Endodermal cell (in vitro differentiated cells): ENCODE data around the gene FHL1. TPM values are rescaled to one million over a fixed set of nuclear protein-coding genes. Genes with fewer than 3 reads are reported as not detected.

Experiments
- DNase-seq: peaks from one replicate; pipeline ENCODE4 v3.0.0-alpha.2; 2017
- H3K27ac ChIP-seq: 2 replicates; pipeline ENCODE4 v1.5.1; 2013; ENCODE audit warnings: mild to moderate bottlenecking, low read depth, low read length, moderate library complexity
- H3K27me3 ChIP-seq: 2 replicates; pipeline ENCODE4 v1.6.1; 2013; ENCODE audit warnings: mild to moderate bottlenecking, low read length, moderate library complexity; ENCODE audit not compliant: insufficient read depth, control insufficient read depth, poor library complexity, severe bottlenecking
- H3K36me3 ChIP-seq: 2 replicates; pipeline ENCODE4 v1.7.0; 2013; ENCODE audit warnings: mild to moderate bottlenecking, low read length, moderate library complexity; ENCODE audit not compliant: control insufficient read depth, insufficient read depth
- H3K4me1 ChIP-seq: one replicate; pipeline ENCODE4 v1.7.0; 2013; ENCODE audit warnings: low read length; ENCODE audit not compliant: control insufficient read depth, insufficient read depth
- H3K4me3 ChIP-seq: 2 replicates; pipeline ENCODE4 v1.5.1; 2013; ENCODE audit warnings: mild to moderate bottlenecking, low read length, moderate library complexity
- H3K9ac ChIP-seq: 2 replicates; pipeline ENCODE4 v1.6.1; 2013; ENCODE audit warnings: mild to moderate bottlenecking, low read length, moderate library complexity; ENCODE audit not compliant: poor library complexity, severe bottlenecking; ENCODE audit errors: extremely low read depth
- H3K9me3 ChIP-seq: 2 replicates; pipeline ENCODE4 v1.6.1; 2013; ENCODE audit warnings: mild to moderate bottlenecking, low read length, moderate library complexity; ENCODE audit not compliant: control insufficient read depth
- H3K27ac Mint-ChIP-seq: 2 replicates; pipeline ENCODE4 v1.8.0; 2020; ENCODE audit warnings: mixed read lengths
- H3K27me3 Mint-ChIP-seq: 2 replicates; pipeline ENCODE4 v1.8.0; 2021; ENCODE audit warnings: mild to moderate bottlenecking, mixed read lengths; ENCODE audit not compliant: insufficient read depth
- H3K36me3 Mint-ChIP-seq: 2 replicates; pipeline ENCODE4 v1.8.0; 2020; ENCODE audit warnings: low read depth, mixed read lengths
- H3K4me1 Mint-ChIP-seq: 2 replicates; pipeline ENCODE4 v1.8.0; 2020; ENCODE audit warnings: mixed read lengths
- H3K4me3 Mint-ChIP-seq: 2 replicates; pipeline ENCODE4 v1.8.0; 2020; ENCODE audit warnings: mild to moderate bottlenecking, moderate library complexity, mixed read lengths
- H3K9me3 Mint-ChIP-seq: 2 replicates; pipeline ENCODE4 v1.8.0; 2020; ENCODE audit warnings: mild to moderate bottlenecking, mixed read lengths
- total RNA-seq, 2 donors: library from RNA; stranded (reverse); fragmentation: NEBNext Ultra II Directional in 1 of 2; extraction: Animal tissue kit (Norgen Biotek cat#: 25700) in 1 of 2; gene quantifications; 2 replicates in 1 of 2; 3 replicates in 1 of 2; pipeline ENCODE4 v1.2.1, GENCODE V29; 2021
- TF ChIP-seq, protein P1 (sequence below): fragments of 200-600 bp; sonication (generic); conservative IDR thresholded peaks from 2 replicates; pipeline ENCODE4 v1.5.0; 2021; ENCODE audit warnings: antibody characterized with exemption, mild to moderate bottlenecking

Gene FHL1
- total RNA-seq, 2 donors from 2014 or later: 3.7 to 19.3 TPM

DNA sequence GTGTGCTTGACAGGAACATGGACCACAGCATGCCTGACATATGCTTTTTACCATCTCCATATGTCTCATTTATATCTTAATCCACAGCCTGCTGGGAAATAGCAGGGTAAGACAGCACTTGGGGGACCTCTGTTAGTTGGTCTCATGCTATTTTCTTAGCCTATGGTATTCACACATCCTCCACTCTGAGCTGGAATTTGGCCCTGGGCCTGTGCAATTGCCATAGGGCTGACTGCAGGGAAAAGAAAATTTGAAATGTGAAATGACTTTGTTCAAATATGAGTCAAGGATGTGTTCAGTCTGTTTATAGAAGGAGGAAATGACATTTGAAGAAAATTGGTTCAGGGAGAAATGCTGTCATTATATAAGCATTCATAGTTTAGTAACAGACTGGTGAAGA lies 113.4 kb downstream of the FHL1 start:
- H3K4me3 Mint-ChIP-seq: no peak overlapping the region
- H3K36me3 Mint-ChIP-seq: no peaks in the 10 kb centered on the region
- H3K4me1 Mint-ChIP-seq: peaks cover 10% of the 10 kb centered on the region
- DNase-seq: no peak
- H3K27ac Mint-ChIP-seq: no peak overlapping the region
- no peak overlapping the region for H3K9ac ChIP-seq
- peaks cover 66% of the 10 kb centered on the region for H3K9me3 Mint-ChIP-seq
- H3K27me3 Mint-ChIP-seq: no peaks in the 10 kb centered on the region
- no peaks in the 10 kb centered on the region for H3K27me3 ChIP-seq
- no peak overlapping the region for H3K4me3 ChIP-seq
- TF ChIP-seq, protein P1, sequence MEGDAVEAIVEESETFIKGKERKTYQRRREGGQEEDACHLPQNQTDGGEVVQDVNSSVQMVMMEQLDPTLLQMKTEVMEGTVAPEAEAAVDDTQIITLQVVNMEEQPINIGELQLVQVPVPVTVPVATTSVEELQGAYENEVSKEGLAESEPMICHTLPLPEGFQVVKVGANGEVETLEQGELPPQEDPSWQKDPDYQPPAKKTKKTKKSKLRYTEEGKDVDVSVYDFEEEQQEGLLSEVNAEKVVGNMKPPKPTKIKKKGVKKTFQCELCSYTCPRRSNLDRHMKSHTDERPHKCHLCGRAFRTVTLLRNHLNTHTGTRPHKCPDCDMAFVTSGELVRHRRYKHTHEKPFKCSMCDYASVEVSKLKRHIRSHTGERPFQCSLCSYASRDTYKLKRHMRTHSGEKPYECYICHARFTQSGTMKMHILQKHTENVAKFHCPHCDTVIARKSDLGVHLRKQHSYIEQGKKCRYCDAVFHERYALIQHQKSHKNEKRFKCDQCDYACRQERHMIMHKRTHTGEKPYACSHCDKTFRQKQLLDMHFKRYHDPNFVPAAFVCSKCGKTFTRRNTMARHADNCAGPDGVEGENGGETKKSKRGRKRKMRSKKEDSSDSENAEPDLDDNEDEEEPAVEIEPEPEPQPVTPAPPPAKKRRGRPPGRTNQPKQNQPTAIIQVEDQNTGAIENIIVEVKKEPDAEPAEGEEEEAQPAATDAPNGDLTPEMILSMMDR: no peak
- no peaks in the 10 kb centered on the region for H3K36me3 ChIP-seq
- no peaks in the 10 kb centered on the region for H3K9me3 ChIP-seq
- H3K27ac ChIP-seq: no peak overlapping the region
- H3K4me1 ChIP-seq: no peaks in the 10 kb centered on the region

Other genes with a start within 250 kb of the FHL1 start
- gene MMGT1, start 173.5 kb upstream of the FHL1 start, total RNA-seq: 10 to 100 TPM; 17.5 to 19.2 TPM
- gene SLC9A6, start 162.1 kb upstream of the FHL1 start, total RNA-seq: 10 to 100 TPM; 10.2 to 13.6 TPM
- 10 to 100 TPM; 12.3 to 14.2 TPM for gene MAP7D3, start 103.9 kb downstream of the FHL1 start, total RNA-seq
- not detected for gene ADGRG4, start 153.4 kb downstream of the FHL1 start, total RNA-seq